HepG2 (cell line): ENCODE measurements around the gene P3H4. TPM values are rescaled to one million over a fixed set of nuclear protein-coding genes. Genes with fewer than 3 reads are reported as not detected.

Source experiments
- AKAP8 ChIP-seq: sonication (generic); formaldehyde crosslinking; IDR thresholded peaks from 2 replicates; pipeline ENCODE4 v1.5.1; 2020; ENCODE audit warnings: mild to moderate bottlenecking, missing genetic modification reagents
- CC2D1A ChIP-seq: sonication (generic); formaldehyde crosslinking; IDR thresholded peaks from 2 replicates; pipeline ENCODE4 v1.8.1; 2023; ENCODE audit warnings: mild to moderate bottlenecking, missing genetic modification reagents
- FOSL1 ChIP-seq: sonication (generic); formaldehyde crosslinking; IDR thresholded peaks from 2 replicates; pipeline ENCODE4 v1.9.0; 2021; ENCODE audit warnings: missing genetic modification reagents, borderline replicate concordance
- FOXK1 ChIP-seq: sonication (generic); formaldehyde crosslinking; IDR thresholded peaks from 2 replicates; pipeline ENCODE4 v1.4.0; 2020; ENCODE audit warnings: low read depth, missing genetic modification reagents, borderline replicate concordance
- IRF2 ChIP-seq: IDR thresholded peaks from 2 replicates; pipeline ENCODE4 v1.6.1; 2018; ENCODE audit warnings: missing genetic modification reagents, missing compliant biosample characterization
- IRX3 ChIP-seq: sonication (generic); formaldehyde crosslinking; IDR thresholded peaks from 2 replicates; pipeline ENCODE4 v1.8.1; 2023; ENCODE audit warnings: mild to moderate bottlenecking, low read depth, missing genetic modification reagents, borderline replicate concordance
- KDM6A ChIP-seq: IDR thresholded peaks from 2 replicates; pipeline ENCODE4 v1.6.1; 2016; ENCODE audit warnings: low read depth
- KLF13 ChIP-seq: sonication (generic); formaldehyde crosslinking; IDR thresholded peaks from 2 replicates; pipeline ENCODE4 v1.4.0; 2020; ENCODE audit warnings: mild to moderate bottlenecking, missing genetic modification reagents
- MAFF ChIP-seq: IDR thresholded peaks from 2 replicates; pipeline ENCODE4 v1.6.1; 2011; ENCODE audit warnings: low read depth, low read length, improper control_type of control experiment
- MAFK ChIP-seq, 2 experiments: IDR thresholded peaks in 1 of 2; conservative IDR thresholded peaks in 1 of 2; 2 replicates each; pipeline ENCODE4 v1.6.1; 2011; ENCODE audit warnings: improper control_type of control experiment in 2 of 2, low read length in 2 of 2
- MNT ChIP-seq: fragments of 450-650 bp; IDR thresholded peaks from 2 replicates; pipeline ENCODE4 v1.6.1; 2016
- MYPOP ChIP-seq: sonication (generic); formaldehyde crosslinking; IDR thresholded peaks from 2 replicates; pipeline ENCODE4 v1.8.1; 2023; ENCODE audit warnings: mild to moderate bottlenecking, moderate library complexity, missing genetic modification reagents
- PITX1 ChIP-seq: sonication (generic); formaldehyde crosslinking; IDR thresholded peaks from 2 replicates; pipeline ENCODE4 v1.5.1; 2020; ENCODE audit warnings: mild to moderate bottlenecking, missing genetic modification reagents
- POLR2G ChIP-seq: fragments of 200-400 bp; formaldehyde crosslinking; IDR thresholded peaks from 2 replicates; pipeline ENCODE4 v1.6.1; 2018; ENCODE audit warnings: mild to moderate bottlenecking, low read depth, low read length, moderate library complexity
- RBM22 ChIP-seq: fragments of 200-400 bp; formaldehyde crosslinking; optimal IDR thresholded peaks from 2 replicates; pipeline ENCODE3; 2017; ENCODE audit warnings: mild to moderate bottlenecking, low read length, moderate library complexity
- RXRA ChIP-seq: sonication (generic); formaldehyde crosslinking; IDR thresholded peaks from 2 replicates; pipeline ENCODE4 v1.5.1; 2020; ENCODE audit warnings: missing genetic modification reagents
- SMC3 ChIP-seq: IDR thresholded peaks from 2 replicates; pipeline ENCODE4 v1.6.1; 2011; ENCODE audit warnings: low read length, improper control_type of control experiment
- TBX2 ChIP-seq: sonication (generic); formaldehyde crosslinking; IDR thresholded peaks from 2 replicates; pipeline ENCODE4 v1.5.0; 2020; ENCODE audit warnings: missing genetic modification reagents, mild to moderate bottlenecking, borderline replicate concordance
- ZC3H4 ChIP-seq: sonication (generic); formaldehyde crosslinking; IDR thresholded peaks from 2 replicates; pipeline ENCODE4 v1.4.0; 2020; ENCODE audit warnings: missing genetic modification reagents, borderline replicate concordance
- ZNF225 ChIP-seq: sonication (generic); formaldehyde crosslinking; IDR thresholded peaks from 2 replicates; pipeline ENCODE4 v1.4.0; 2020; ENCODE audit warnings: mild to moderate bottlenecking, missing genetic modification reagents
- ZNF282 ChIP-seq: fragments of 450-650 bp; IDR thresholded peaks from 2 replicates; pipeline ENCODE4 v1.6.1; 2018; ENCODE audit not compliant: partially characterized antibody
- ZNF383 ChIP-seq: sonication (generic); formaldehyde crosslinking; IDR thresholded peaks from 2 replicates; pipeline ENCODE4 v1.4.0; 2020; ENCODE audit warnings: missing genetic modification reagents, mild to moderate bottlenecking, borderline replicate concordance
- ZNF503 ChIP-seq: sonication (generic); formaldehyde crosslinking; IDR thresholded peaks from 2 replicates; pipeline ENCODE4 v1.4.0; 2020; ENCODE audit warnings: missing genetic modification reagents
- ZNF567 ChIP-seq: sonication (generic); formaldehyde crosslinking; IDR thresholded peaks from 2 replicates; pipeline ENCODE4 v1.8.1; 2023; ENCODE audit warnings: mild to moderate bottlenecking, missing genetic modification reagents, borderline replicate concordance
- ZNF580 ChIP-seq: IDR thresholded peaks from 2 replicates; pipeline ENCODE4 v1.6.1; 2016; ENCODE audit warnings: low read depth, borderline replicate concordance
- ZNF639 ChIP-seq: conservative IDR thresholded peaks from 2 replicates; pipeline ENCODE4 v1.6.1; 2018; ENCODE audit warnings: missing genetic modification reagents
- ZNF652 ChIP-seq: IDR thresholded peaks from 2 replicates; pipeline ENCODE4 v1.6.1; 2016; ENCODE audit warnings: low read depth, borderline replicate concordance
- ZNF879 ChIP-seq: sonication (generic); formaldehyde crosslinking; IDR thresholded peaks from 2 replicates; pipeline ENCODE4 v1.8.1; 2023; ENCODE audit warnings: missing genetic modification reagents
- polyA plus RNA-seq, 8 experiments: library from polyadenylated mRNA; depleted of rRNA in 3 of 8; stranded (reverse) in 7 of 8; unstranded in 1 of 8; fragments of >200 nt; fragmentation: Illumina TruSeq in 4 of 8; extraction: Trizol in 4 of 8; gene quantifications; 2 replicates each; pipeline versions ENCODE4 v1.2.1 to v1.2.3, GENCODE V29; 2011 to 2016; ENCODE audit warnings: low read depth in 4 of 8, missing spikeins in 1 of 8, mixed read lengths in 1 of 8; ENCODE audit not compliant: insufficient read depth in 1 of 8
- total RNA-seq, 5 experiments: library from RNA; depleted of rRNA; stranded (reverse); fragments of >200 nt; fragmentation: Illumina TruSeq; extraction: Trizol; gene quantifications; 2 replicates each; pipeline ENCODE4 v1.2.3, GENCODE V29; 2016; ENCODE audit warnings: low read depth in 1 of 5

P3H4 gene
- total and polyA plus RNA-seq, 2 of the 13 experiments (the other 11 are each of a cell fraction or from before 2014, with no cell fraction given): 37.1 to 50.6 TPM

GRCh38 chr17:41823580-41823979 is 11.8 kb upstream of the P3H4 start (continued):
- no peak for TF ChIP-seq ZNF503 (CRISPR knock-in tag)
- no peak for TF ChIP-seq RXRA (CRISPR knock-in tag)
- TF ChIP-seq ZNF652: no peak
- no peak for TF ChIP-seq ZNF225
- peak; percentile 33 for TF ChIP-seq POLR2G
- no peak for TF ChIP-seq SMC3
- no peak for TF ChIP-seq MYPOP
- TF ChIP-seq FOXK1 (CRISPR knock-in tag): no peak
- no peak for TF ChIP-seq TBX2 (CRISPR knock-in tag)
- 0 out of 2 replicates have a peak, but pooled peaks have one; percentile 23 for TF ChIP-seq MAFF
- no peak for TF ChIP-seq CC2D1A
- no peak for TF ChIP-seq KLF13 (CRISPR knock-in tag)
- 0 out of 2 replicates have a peak, but pooled peaks have one; percentile 13 for TF ChIP-seq PITX1 (CRISPR knock-in tag)
- TF ChIP-seq IRX3: no peak
- no peak for TF ChIP-seq ZNF639
- TF ChIP-seq ZNF383 (CRISPR knock-in tag): no peak
- no peak for TF ChIP-seq ZNF282
- no peak for TF ChIP-seq AKAP8 (CRISPR knock-in tag)
- TF ChIP-seq MAFK (conservative IDR thresholded peaks at IDR 0.05 in 1 of 2, IDR thresholded peaks at IDR 0.05 in 1 of 2; ENCODE audit: low read length in 2 of 2): peak; percentile 53 to 62
- no peak for TF ChIP-seq IRF2 (CRISPR knock-in tag)
- TF ChIP-seq FOSL1 (CRISPR knock-in tag): no peak
- TF ChIP-seq ZNF879 (CRISPR knock-in tag): no peak
- no peak for TF ChIP-seq MNT
- TF ChIP-seq ZNF567 (CRISPR knock-in tag): no peak
- TF ChIP-seq RBM22: peak; percentile 56
- TF ChIP-seq KDM6A: no peak
- no peak for TF ChIP-seq ZC3H4 (CRISPR knock-in tag)
- no peak for TF ChIP-seq ZNF580 (CRISPR knock-in tag)
